Tibial nerve (tissue), 4 donors: ENCODE measurements around the gene TEX2. TPM values are rescaled to one million over a fixed set of nuclear protein-coding genes. Genes with fewer than 3 reads are reported as not detected.

Experiments
- DNase-seq, 2 donors: peaks; one replicate each; pipeline ENCODE4 v3.0.0-alpha.2; 2019; ENCODE audit warnings: low spot score in 2 of 2
- H3K27ac ChIP-seq, 4 donors: fragments of 200-600 bp; sonication (generic) in 3 of 4; one replicate each; pipeline ENCODE4 v1.5.1; 2017 to 2019; ENCODE audit warnings: mild to moderate bottlenecking in 1 of 4
- H3K27me3 ChIP-seq, 2 donors: fragments of 200-600 bp; sonication (generic) in 1 of 2; one replicate each; pipeline versions ENCODE4 v1.5.1 to v1.6.0; 2017 to 2019
- H3K36me3 ChIP-seq, 3 donors: fragments of 200-600 bp; sonication (generic); one replicate each; pipeline ENCODE4 v1.5.1; 2018 to 2019
- H3K4me1 ChIP-seq, 4 donors: fragments of 200-600 bp; sonication (generic) in 3 of 4; one replicate each; pipeline ENCODE4 v1.5.1; 2017 to 2019
- H3K4me3 ChIP-seq, 4 donors: fragments of 200-600 bp; sonication (generic) in 3 of 4; one replicate each; pipeline ENCODE4 v1.5.1; 2017 to 2019; ENCODE audit warnings: mild to moderate bottlenecking in 1 of 4, moderate library complexity in 1 of 4
- H3K9me3 ChIP-seq, 4 donors: fragments of 200-600 bp; sonication (generic) in 3 of 4; one replicate each; pipeline ENCODE4 v1.5.1; 2017 to 2019
- EP300 ChIP-seq, 2 donors: sonication (generic); formaldehyde crosslinking; IDR thresholded peaks; one replicate each; pipeline ENCODE4 v1.6.1; 2017; ENCODE audit warnings: antibody characterized with exemption in 2 of 2, mild to moderate bottlenecking in 1 of 2
- POLR2A ChIP-seq, 2 donors: fragments of 450-650 bp; IDR thresholded peaks; one replicate each; pipeline ENCODE4 v1.6.1; 2017; ENCODE audit warnings: antibody characterized with exemption in 2 of 2, mild to moderate bottlenecking in 2 of 2, moderate library complexity in 2 of 2
- WGBS, 2 donors: methylation state at CpG; one replicate each; pipeline ENCODE4 v1.1.5; 2018; 5-methylcytosine and 5-hydroxymethylcytosine counted together
- total RNA-seq, 4 donors: library from RNA; depleted of rRNA; stranded (reverse); fragments of >200 nt; gene quantifications; one replicate each; pipeline ENCODE4 v1.1.0, GENCODE V29; 2016
- TF ChIP-seq, protein P1 (sequence below), 5 experiments: fragments of 200-600 bp in 3 of 5; fragments of 450-650 bp in 2 of 5; sonication (generic) in 3 of 5; IDR thresholded peaks; one replicate each; pipeline ENCODE4 v1.5.1; 2016 to 2019; ENCODE audit warnings: antibody characterized with exemption in 5 of 5, mild to moderate bottlenecking in 3 of 5, moderate library complexity in 2 of 5

Gene TEX2
- total RNA-seq, 4 donors from 2014 or later, result 32.6 to 110 (median 59.7) TPM

DNA sequence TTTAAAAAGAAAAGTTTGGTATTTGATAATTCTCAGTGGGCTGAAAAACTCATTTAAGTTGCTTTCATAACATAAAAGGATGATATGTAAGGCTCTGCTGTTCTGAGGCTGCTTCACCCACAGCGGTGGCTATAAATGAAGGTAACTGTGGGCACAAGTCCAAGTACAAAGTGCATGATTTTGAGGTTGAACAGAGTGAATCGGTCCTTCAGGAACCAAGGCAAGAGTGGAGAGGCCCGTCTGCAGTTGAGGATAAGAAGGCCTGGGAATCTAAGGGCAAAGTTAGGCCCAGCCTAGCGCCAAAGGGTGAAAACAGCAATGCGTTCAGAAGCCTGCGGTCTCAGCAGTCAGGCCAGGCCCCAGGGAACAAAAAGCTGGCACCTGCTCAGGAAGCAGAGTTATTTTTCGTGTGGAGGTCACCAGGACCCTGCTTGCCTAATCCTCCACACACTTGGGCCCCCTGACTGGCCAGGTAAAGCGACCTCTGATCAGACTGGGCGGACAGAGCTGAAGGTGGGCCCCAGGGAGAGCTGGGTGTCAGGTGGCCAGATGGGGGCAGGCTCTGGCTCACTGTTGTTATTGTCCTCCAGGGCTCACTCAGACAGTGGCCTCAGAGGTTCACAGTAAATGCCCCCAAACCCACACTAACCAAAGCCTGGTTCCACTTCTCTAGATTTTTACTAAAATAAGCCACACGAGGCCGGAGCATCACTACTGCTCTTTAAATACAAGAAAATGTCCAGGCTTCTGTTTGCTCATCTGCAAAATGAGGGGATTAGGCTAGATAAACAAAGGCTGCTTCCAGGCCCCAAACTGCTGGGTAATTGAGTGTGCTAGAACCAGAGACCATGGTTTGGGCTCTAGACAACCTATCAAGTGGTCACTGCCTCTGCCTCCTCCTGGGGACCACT is 46.5 kb downstream of the TEX2 start:
- no peaks in the 10 kb centered on the region for H3K9me3 ChIP-seq
- WGBS, 2 donors, result 45 to 48% methylated on average over 11 of the region's 11 CpGs
- TF ChIP-seq EP300 (IDR thresholded peaks at IDR 0.05), result no peak
- TF ChIP-seq, protein P1, sequence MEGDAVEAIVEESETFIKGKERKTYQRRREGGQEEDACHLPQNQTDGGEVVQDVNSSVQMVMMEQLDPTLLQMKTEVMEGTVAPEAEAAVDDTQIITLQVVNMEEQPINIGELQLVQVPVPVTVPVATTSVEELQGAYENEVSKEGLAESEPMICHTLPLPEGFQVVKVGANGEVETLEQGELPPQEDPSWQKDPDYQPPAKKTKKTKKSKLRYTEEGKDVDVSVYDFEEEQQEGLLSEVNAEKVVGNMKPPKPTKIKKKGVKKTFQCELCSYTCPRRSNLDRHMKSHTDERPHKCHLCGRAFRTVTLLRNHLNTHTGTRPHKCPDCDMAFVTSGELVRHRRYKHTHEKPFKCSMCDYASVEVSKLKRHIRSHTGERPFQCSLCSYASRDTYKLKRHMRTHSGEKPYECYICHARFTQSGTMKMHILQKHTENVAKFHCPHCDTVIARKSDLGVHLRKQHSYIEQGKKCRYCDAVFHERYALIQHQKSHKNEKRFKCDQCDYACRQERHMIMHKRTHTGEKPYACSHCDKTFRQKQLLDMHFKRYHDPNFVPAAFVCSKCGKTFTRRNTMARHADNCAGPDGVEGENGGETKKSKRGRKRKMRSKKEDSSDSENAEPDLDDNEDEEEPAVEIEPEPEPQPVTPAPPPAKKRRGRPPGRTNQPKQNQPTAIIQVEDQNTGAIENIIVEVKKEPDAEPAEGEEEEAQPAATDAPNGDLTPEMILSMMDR (IDR thresholded peaks at IDR 0.05), result peak in 1 of 5 experiments; percentile 6
- peak in 1 of 2 donors; percentile 16 for DNase-seq
- peak overlapping the region in 3 of 4 donors; percentile 56 to 84 (median 77) for H3K27ac ChIP-seq
- H3K4me1 ChIP-seq, result peaks cover 0 to 34% (median 14%) of the 10 kb centered on the region in 4 donors
- peaks cover 0 to 22% (median 0%) of the 10 kb centered on the region in 3 donors for H3K36me3 ChIP-seq
- H3K27me3 ChIP-seq, result no peaks in the 10 kb centered on the region
- H3K4me3 ChIP-seq, result no peak overlapping the region

DNA sequence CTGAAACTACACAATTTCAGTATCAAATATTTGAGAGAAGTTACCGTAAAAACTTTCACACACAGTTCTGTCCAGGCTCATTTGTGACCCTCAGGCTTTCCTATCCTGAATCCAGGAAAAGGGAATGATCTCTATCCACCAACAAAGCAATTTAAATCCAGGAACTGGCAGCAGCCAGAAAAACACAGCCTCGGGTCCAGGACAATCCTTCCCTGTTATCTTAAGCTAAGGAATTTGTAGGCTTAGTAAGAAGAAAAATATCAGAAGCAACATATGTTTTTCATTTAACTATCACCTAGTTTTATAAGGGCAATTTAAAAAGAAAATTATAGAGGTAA is 47.1 kb downstream of the TEX2 start:
- Histone ChIP-seq H3K4me3 (no peak overlapping the region), H3K36me3 (peaks cover 0 to 24% (median 0%) of the 10 kb centered on the region in 3 donors), H3K4me1 (peaks cover 0 to 34% (median 14%) of the 10 kb centered on the region in 4 donors), H3K27me3 (no peaks in the 10 kb centered on the region), H3K27ac (peak overlapping the region in 3 of 4 donors; percentile 56 to 84 (median 77)), H3K9me3 (no peaks in the 10 kb centered on the region)
- DNase-seq, result no peak
- TF ChIP-seq POLR2A (IDR thresholded peaks at IDR 0.05), result no peak
- TF ChIP-seq, protein P1 (IDR thresholded peaks at IDR 0.05), result no peak
- TF ChIP-seq EP300 (IDR thresholded peaks at IDR 0.05), result no peak
- 36 to 41% methylated on average over 2 of the region's 2 CpGs for WGBS, 2 donors

DNA sequence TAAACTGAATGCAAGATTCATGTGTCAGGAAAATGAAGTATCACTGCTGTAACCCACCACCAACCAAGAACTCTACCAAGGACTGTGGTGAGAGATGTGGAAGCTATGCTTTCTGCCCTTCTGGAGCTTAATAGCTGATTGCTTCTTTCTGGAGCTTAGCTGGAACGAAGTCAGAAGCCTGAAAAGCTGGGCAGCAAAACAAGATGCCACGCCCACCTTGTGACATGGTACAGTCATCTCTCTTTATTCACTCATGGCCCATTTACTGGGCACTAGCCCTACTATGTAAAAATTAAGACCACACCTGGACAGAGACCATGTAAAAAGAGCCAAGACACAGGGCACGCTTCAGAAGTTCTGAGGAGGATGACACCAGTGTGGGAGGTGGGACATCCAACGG is 48.1 kb downstream of the TEX2 start:
- peaks cover 0 to 34% (median 14%) of the 10 kb centered on the region in 4 donors for H3K4me1 ChIP-seq
- WGBS, 2 donors, result 88 to 97% methylated on average over 4 of the region's 4 CpGs
- no peak overlapping the region for H3K4me3 ChIP-seq
- H3K27ac ChIP-seq, result peak overlapping the region in 2 of 4 donors; percentile 77 to 84
- no peak for DNase-seq
- no peaks in the 10 kb centered on the region for H3K27me3 ChIP-seq
- TF ChIP-seq, protein P1 (IDR thresholded peaks at IDR 0.05), result no peak
- TF ChIP-seq EP300 (IDR thresholded peaks at IDR 0.05) (no peak), POLR2A (IDR thresholded peaks at IDR 0.05) (no peak)
- H3K36me3 ChIP-seq, result peaks cover 0 to 27% (median 0%) of the 10 kb centered on the region in 3 donors
- H3K9me3 ChIP-seq, result no peaks in the 10 kb centered on the region

DNA sequence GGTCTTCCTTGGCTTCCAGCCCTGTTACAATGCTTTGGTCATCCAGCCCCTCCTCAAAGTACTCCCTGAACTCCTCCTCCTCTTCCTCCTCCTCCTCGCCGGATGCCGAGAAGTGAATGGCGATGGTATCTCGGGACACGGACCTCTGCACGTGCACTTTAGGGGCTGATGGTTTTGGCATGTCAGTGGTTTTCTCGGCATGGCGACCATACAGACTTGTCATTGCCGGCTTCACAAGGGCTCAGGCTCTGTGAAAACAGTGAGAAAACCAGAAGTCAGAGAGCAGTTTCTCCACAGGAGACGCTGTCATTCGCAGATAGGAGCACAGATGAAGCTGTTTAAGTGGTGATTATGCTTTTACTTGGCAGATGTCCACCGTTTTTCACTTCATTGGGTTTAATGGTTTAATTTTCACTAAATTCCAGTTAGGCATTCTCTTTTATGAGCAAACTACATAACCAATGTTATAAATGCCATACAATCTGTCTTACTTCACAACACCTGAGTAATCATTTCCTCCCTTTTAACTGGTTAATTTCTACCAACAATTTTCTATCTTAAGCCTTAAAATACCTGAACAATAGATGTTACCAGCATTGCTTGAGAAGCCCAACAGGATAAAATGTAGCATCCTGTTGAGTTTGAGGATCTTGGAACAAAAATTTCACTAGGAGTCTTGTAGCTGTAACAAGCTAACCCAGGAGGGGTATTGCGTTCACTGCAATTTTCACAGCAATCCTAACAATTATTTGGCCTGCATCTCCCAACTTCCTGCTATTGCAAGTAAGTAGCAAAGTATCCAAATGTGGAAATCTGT is 48.9 kb downstream of the TEX2 start:
- TF ChIP-seq EP300 (IDR thresholded peaks at IDR 0.05) (no peak), POLR2A (IDR thresholded peaks at IDR 0.05) (no peak)
- TF ChIP-seq, protein P1 (IDR thresholded peaks at IDR 0.05), result no peak
- 91 to 92% methylated on average over 14 of the region's 14 CpGs for WGBS, 2 donors
- H3K4me3 ChIP-seq, result no peak overlapping the region
- H3K9me3 ChIP-seq, result no peaks in the 10 kb centered on the region
- H3K4me1 ChIP-seq, result peaks cover 0 to 34% (median 17%) of the 10 kb centered on the region in 4 donors
- no peaks in the 10 kb centered on the region for H3K27me3 ChIP-seq
- no peak overlapping the region for H3K27ac ChIP-seq
- no peak for DNase-seq
- H3K36me3 ChIP-seq, result peaks cover 0 to 27% (median 0%) of the 10 kb centered on the region in 3 donors
